Measurements from ENCODE around the gene COL11A1. TPM values are rescaled to one million over a fixed set of nuclear protein-coding genes. Genes with fewer than 3 reads are reported as not detected.

COL11A1 gene
- total and polyA plus RNA-seq, 2 of the 13 experiments (the other 11 are each of a cell fraction or from before 2014, with no cell fraction given), result not detected

GRCh38 chr1:102872526-102872925 is 235.8 kb downstream of the COL11A1 start (continued):
- no peak for TF ChIP-seq ZC3H13 (CRISPR knock-in tag; IDR thresholded peaks at IDR 0.05)

GRCh38 chr1:102872097-102872496 is 236.2 kb downstream of the COL11A1 start:
- no peak for ATAC-seq
- no peak for TF ChIP-seq ZC3H4 (CRISPR knock-in tag; IDR thresholded peaks at IDR 0.05; ENCODE audit: borderline replicate concordance)
- TF ChIP-seq ZNF776 (CRISPR knock-in tag; IDR thresholded peaks at IDR 0.05), result no peak
- TF ChIP-seq LRRFIP1 (CRISPR knock-in tag; conservative IDR thresholded peaks at IDR 0.05), result no peak
- no peak for TF ChIP-seq HOXA7 (CRISPR knock-in tag; IDR thresholded peaks at IDR 0.05)
- no peak for TF ChIP-seq ZNF709 (CRISPR knock-in tag; IDR thresholded peaks at IDR 0.05)
- no peak for TF ChIP-seq HBP1 (CRISPR knock-in tag; IDR thresholded peaks at IDR 0.05; ENCODE audit: low read depth)
- no peak for TF ChIP-seq ZNF382 (CRISPR knock-in tag; IDR thresholded peaks at IDR 0.05; ENCODE audit: borderline replicate concordance)
- no peaks in the 10 kb centered on the region for H3K4me1 ChIP-seq (ENCODE audit: insufficient read depth, low read length)
- no peak overlapping the region for H2AFZ ChIP-seq (ENCODE audit: low read length)
- H3K4me3 ChIP-seq (replicated peaks in 1 of 3; ENCODE audit: insufficient read depth in 1 of 3, low read depth in 2 of 3, low read length in 3 of 3), result no peak overlapping the region
- 0% methylated on average over 1 of the region's 4 CpGs for WGBS (ENCODE audit: low lambda C conversion rate)
- FAIRE-seq, result no peak
- H3K9me3 ChIP-seq (ENCODE audit: low read length), result peaks cover 28% of the 10 kb centered on the region
- no peaks in the 10 kb centered on the region for H4K20me1 ChIP-seq (ENCODE audit: insufficient read depth, low read length)
- intact Hi-C loops (cut with micrococcal nuclease; ENCODE audit: unreplicated experiment) (no loop called here), in situ Hi-C loops (cut with HindIII; ENCODE audit: extremely low pct_ligation_motif_present, low pct_unique_long_range_greater_than_20kb) (no loop called here)
- H3K36me3 ChIP-seq (replicated peaks in 1 of 2; ENCODE audit: control insufficient read depth in 1 of 2, insufficient read depth in 2 of 2, low read length in 2 of 2), result no peaks in the 10 kb centered on the region
- H3K9ac ChIP-seq (ENCODE audit: insufficient read depth, low read depth, low read length), result no peak overlapping the region
- ChIA-PET CTCF (ENCODE audit: low intra/inter-chr PET ratio, low total read pairs) (no interaction called here), POLR2A (no interaction called here)
- BruUV-seq (replicated peaks), result no TSS peak
- DNase-seq (ENCODE audit: low spot score), result no peak
- no peak overlapping the region for H3K4me2 ChIP-seq (ENCODE audit: low read depth, low read length)
- H3K79me2 ChIP-seq (ENCODE audit: insufficient read depth, low read length), result no peaks in the 10 kb centered on the region
- H3K27ac ChIP-seq (ENCODE audit: extremely low read length, insufficient read depth, low read length), result no peak overlapping the region
- no peaks in the 10 kb centered on the region; a peak in 1 of 5 replicates for H3K27me3 ChIP-seq (ENCODE audit: control insufficient read depth in 1 of 2, insufficient read depth in 2 of 2, low read length in 2 of 2)
